H1 (cell line): ENCODE measurements around the gene DCBLD2. TPM values are rescaled to one million over a fixed set of nuclear protein-coding genes. Genes with fewer than 3 reads are reported as not detected.

Experiments
- CTCF ChIA-PET: fragments of 300-600 bp; sonication (Branson Sonifier 250); formaldehyde crosslinking; loops from one replicate; lab custom pipeline; 2021; ENCODE audit not compliant: partially characterized antibody; lab: Charles Lee
- POLR2A ChIA-PET: fragments of 300-600 bp; sonication (Branson Sonifier 250); formaldehyde crosslinking; loops from one replicate; lab custom pipeline; 2021; ENCODE audit warnings: inconsistent platforms; ENCODE audit not compliant: partially characterized antibody; lab: Charles Lee
- DNase-seq, 2 experiments: peaks; one replicate each; pipeline versions ENCODE4 v3.0.0 to v3.0.0-alpha.2; 2010 to 2022; ENCODE audit warnings: low spot score in 2 of 2, low read depth in 1 of 2, mixed read lengths in 1 of 2
- FAIRE-seq: peaks from 2 replicates; lab custom pipeline; 2011; peaks lifted over from hg19 to GRCh38; lab: Jason Lieb, UNC
- H2AFZ ChIP-seq: 2 replicates; pipeline ENCODE4 v1.8.1; 2012; ENCODE audit warnings: low read length, inconsistent platforms
- H2AK5ac ChIP-seq: 2 replicates; pipeline ENCODE4 v1.6.1; 2013; ENCODE audit warnings: low read depth, low read length
- H2BK120ac ChIP-seq: replicated peaks from 2 replicates; pipeline ENCODE3; 2013; ENCODE audit warnings: low read depth, low read length, inconsistent platforms
- H2BK12ac ChIP-seq: 2 replicates; pipeline ENCODE4 v1.6.1; 2013; ENCODE audit warnings: low read depth, low read length
- H2BK15ac ChIP-seq: 2 replicates; pipeline ENCODE4 v1.6.1; 2013; ENCODE audit warnings: low read length
- H2BK20ac ChIP-seq: 2 replicates; pipeline ENCODE4 v1.6.1; 2013; ENCODE audit warnings: low read length
- H2BK5ac ChIP-seq: 2 replicates; pipeline ENCODE4 v1.6.1; 2013; ENCODE audit warnings: low read depth, low read length
- H3K14ac ChIP-seq: 2 replicates; pipeline ENCODE4 v1.6.1; 2013; ENCODE audit warnings: inconsistent platforms; ENCODE audit not compliant: insufficient read length
- H3K18ac ChIP-seq: 2 replicates; pipeline ENCODE4 v1.6.1; 2013; ENCODE audit warnings: low read length; ENCODE audit errors: extremely low read depth
- H3K23ac ChIP-seq: 2 replicates; pipeline ENCODE4 v1.6.1; 2013; ENCODE audit warnings: inconsistent platforms; ENCODE audit not compliant: insufficient read length
- H3K23me2 ChIP-seq: 2 replicates; pipeline ENCODE4 v1.6.1; 2013; ENCODE audit warnings: low read depth, low read length
- H3K27ac ChIP-seq: 2 replicates; pipeline ENCODE4 v1.6.1; 2011; ENCODE audit warnings: low read depth, low read length, inconsistent platforms
- H3K27me3 ChIP-seq, 4 experiments: replicated peaks in 1 of 4; 1 replicate in 1 of 4; 2 replicates in 3 of 4; pipeline versions ENCODE4 v1.6.1 to v1.8.1; 2011 to 2013; ENCODE audit warnings: low read length in 3 of 4, mild to moderate bottlenecking in 3 of 4, inconsistent platforms in 2 of 4, mixed read lengths in 2 of 4, moderate library complexity in 1 of 4; ENCODE audit not compliant: control insufficient read depth in 3 of 4, insufficient read depth in 3 of 4; ENCODE audit errors: extremely low read depth in 1 of 4
- H3K36me3 ChIP-seq, 4 experiments: 2 replicates each; pipeline versions ENCODE4 v1.6.1 to v1.8.1; 2011 to 2013; ENCODE audit warnings: mild to moderate bottlenecking in 4 of 4, low read length in 3 of 4, moderate library complexity in 2 of 4, control low read depth in 1 of 4, inconsistent platforms in 1 of 4; ENCODE audit not compliant: insufficient read depth in 4 of 4, control insufficient read depth in 2 of 4
- H3K4ac ChIP-seq: replicated peaks from 2 replicates; pipeline ENCODE3; 2013; ENCODE audit warnings: low read length, low read depth, mixed read lengths, inconsistent platforms; ENCODE audit not compliant: insufficient read length
- H3K4me1 ChIP-seq, 4 experiments: replicated peaks in 1 of 4; 1 replicate in 1 of 4; 2 replicates in 3 of 4; pipeline versions ENCODE4 v1.6.1 to v1.8.1; 2011 to 2013; ENCODE audit warnings: low read length in 3 of 4, inconsistent platforms in 2 of 4, mixed read lengths in 1 of 4; ENCODE audit not compliant: insufficient read depth in 4 of 4, control insufficient read depth in 3 of 4
- H3K4me2 ChIP-seq, 2 experiments: 2 replicates each; pipeline versions ENCODE4 v1.6.1 to v1.8.1; 2011 to 2013; ENCODE audit warnings: low read depth in 2 of 2, low read length in 2 of 2, control low read depth in 1 of 2, inconsistent platforms in 1 of 2, mild to moderate bottlenecking in 1 of 2; ENCODE audit not compliant: insufficient read depth in 1 of 2
- H3K4me3 ChIP-seq, 4 experiments: fragments of 200-600, 300-600 bp in 1 of 4; sonication (generic), shearing (Covaris generic), sonication (Bioruptor Twin) in 1 of 4; 2 replicates each; pipeline versions ENCODE4 v1.5.1 to v1.8.1; 2011 to 2016; ENCODE audit warnings: low read length in 4 of 4, low read depth in 3 of 4, control low read depth in 2 of 4, inconsistent platforms in 2 of 4, mild to moderate bottlenecking in 2 of 4, mixed read lengths in 1 of 4, moderate library complexity in 1 of 4; ENCODE audit not compliant: insufficient read depth in 2 of 4; ENCODE audit errors: extremely low read depth in 1 of 4
- H3K56ac ChIP-seq: replicated peaks from 2 replicates; pipeline ENCODE3; 2013; ENCODE audit warnings: low read depth, mild to moderate bottlenecking, mixed read lengths, low read length, inconsistent platforms; ENCODE audit not compliant: insufficient read length
- H3K79me1 ChIP-seq: 2 replicates; pipeline ENCODE4 v1.6.1; 2013; ENCODE audit warnings: low read depth, low read length, control low read depth
- H3K79me2 ChIP-seq, 2 experiments: 2 replicates each; pipeline versions ENCODE4 v1.6.1 to v1.8.1; 2012 to 2013; ENCODE audit warnings: low read length in 2 of 2, mild to moderate bottlenecking in 2 of 2, inconsistent platforms in 1 of 2; ENCODE audit not compliant: insufficient read depth in 2 of 2, control insufficient read depth in 1 of 2
- H3K9ac ChIP-seq, 4 experiments: replicated peaks in 1 of 4; 1 replicate in 1 of 4; 2 replicates in 3 of 4; pipeline versions ENCODE4 v1.6.1 to v1.8.1; 2011 to 2013; ENCODE audit warnings: low read depth in 3 of 4, low read length in 3 of 4, control low read depth in 2 of 4, mild to moderate bottlenecking in 2 of 4, moderate library complexity in 2 of 4, inconsistent platforms in 1 of 4; ENCODE audit errors: extremely low read depth in 1 of 4
- H3K9me3 ChIP-seq, 2 experiments: 2 replicates each; pipeline versions ENCODE4 v1.6.1 to v1.8.1; 2012 to 2013; ENCODE audit warnings: mild to moderate bottlenecking in 2 of 2, moderate library complexity in 2 of 2, control low read depth in 1 of 2, inconsistent platforms in 1 of 2, low read depth in 1 of 2, low read length in 1 of 2, mixed read lengths in 1 of 2; ENCODE audit not compliant: insufficient read depth in 2 of 2
- H4K20me1 ChIP-seq, 2 experiments: replicated peaks in 1 of 2; 2 replicates each; pipeline versions ENCODE3 to v1.8.1; 2011 to 2013; ENCODE audit warnings: inconsistent platforms in 2 of 2, low read length in 2 of 2, mild to moderate bottlenecking in 1 of 2; ENCODE audit not compliant: insufficient read depth in 2 of 2, control insufficient read depth in 1 of 2
- H4K5ac ChIP-seq: 2 replicates; pipeline ENCODE4 v1.6.1; 2013; ENCODE audit warnings: low read length, low read depth, mixed read lengths, inconsistent platforms; ENCODE audit not compliant: insufficient read length
- H4K8ac ChIP-seq: 2 replicates; pipeline ENCODE4 v1.8.0; 2013; ENCODE audit warnings: mild to moderate bottlenecking, moderate library complexity, low read length, inconsistent platforms; ENCODE audit not compliant: insufficient read depth; ENCODE audit errors: extremely low read depth
- H4K91ac ChIP-seq: replicated peaks from 2 replicates; pipeline ENCODE3; 2013; ENCODE audit warnings: low read length, mixed read lengths, inconsistent platforms; ENCODE audit not compliant: insufficient read length
- ASH2L ChIP-seq: fragments of 200-600, 300-600 bp; sonication (generic); IDR thresholded peaks from one replicate; pipeline ENCODE4 v1.7.1; 2017; ENCODE audit warnings: low read length
- BCL11A ChIP-seq, 2 experiments: IDR thresholded peaks; one replicate each; pipeline ENCODE4 v1.6.1; 2011; ENCODE audit warnings: low read depth in 2 of 2, low read length in 2 of 2, mild to moderate bottlenecking in 2 of 2
- JUN ChIP-seq: IDR thresholded peaks from 2 replicates; pipeline ENCODE4 v1.6.1; 2011; ENCODE audit warnings: low read depth, mild to moderate bottlenecking, improper control_type of control experiment, low read length
- JUND ChIP-seq: IDR thresholded peaks from 2 replicates; pipeline ENCODE4 v1.6.1; 2011; ENCODE audit warnings: mild to moderate bottlenecking, improper control_type of control experiment, low read length
- KDM1A ChIP-seq: fragments of 200-600, 300-600 bp; sonication (generic); IDR thresholded peaks from 2 replicates; pipeline ENCODE4 v1.7.1; 2016; ENCODE audit warnings: mild to moderate bottlenecking, low read length, borderline replicate concordance
- KDM4A ChIP-seq: IDR thresholded peaks from one replicate; pipeline ENCODE4 v1.7.1; 2012; ENCODE audit warnings: low read depth, mild to moderate bottlenecking, moderate library complexity, low read length, inconsistent platforms; ENCODE audit not compliant: severe bottlenecking
- NANOG ChIP-seq: IDR thresholded peaks from 2 replicates; pipeline ENCODE4 v1.6.1; 2011; ENCODE audit warnings: low read length, low read depth, mild to moderate bottlenecking, inconsistent platforms; ENCODE audit not compliant: insufficient read depth, poor library complexity, severe bottlenecking
- POLR2AphosphoS5 ChIP-seq: IDR thresholded peaks from 2 replicates; pipeline ENCODE4 v1.6.1; 2011; ENCODE audit warnings: low read depth, low read length
- POU5F1 ChIP-seq: IDR thresholded peaks from 2 replicates; pipeline ENCODE4 v1.6.1; 2011; ENCODE audit warnings: low read depth, mild to moderate bottlenecking, low read length, moderate library complexity
- RAD21 ChIP-seq, 2 experiments: IDR thresholded peaks in 1 of 2; conservative IDR thresholded peaks in 1 of 2; 2 replicates each; pipeline ENCODE4 v1.6.1; 2011; ENCODE audit warnings: low read depth in 2 of 2, low read length in 2 of 2, improper control_type of control experiment in 1 of 2, inconsistent platforms in 1 of 2, mild to moderate bottlenecking in 1 of 2, moderate library complexity in 1 of 2
- RBBP5 ChIP-seq: IDR thresholded peaks from 2 replicates; pipeline ENCODE4 v1.7.1; 2012; ENCODE audit warnings: low read depth, mild to moderate bottlenecking, inconsistent platforms, low read length, moderate library complexity, borderline replicate concordance
- RFX5 ChIP-seq: IDR thresholded peaks from 2 replicates; pipeline ENCODE4 v1.6.1; 2011; ENCODE audit warnings: low read depth, low read length, improper control_type of control experiment, borderline replicate concordance
- RNF2 ChIP-seq: fragments of 200-900, 300-1000 bp; sonication (generic); IDR thresholded peaks from 2 replicates; pipeline ENCODE4 v1.7.1; 2016; ENCODE audit warnings: borderline replicate concordance, low read depth, mild to moderate bottlenecking, antibody characterized with exemption, low read length; ENCODE audit not compliant: poor library complexity, severe bottlenecking; ENCODE audit errors: missing control alignments
- SIX5 ChIP-seq: IDR thresholded peaks from 2 replicates; pipeline ENCODE4 v1.6.1; 2011; ENCODE audit warnings: mild to moderate bottlenecking, low read depth, low read length
- WGBS, 2 experiments: shearing (Covaris generic) in 1 of 2; methylation state at CpG; one replicate each; pipeline versions ENCODE4 v1.1.6 to v1.1.7; 2013 to 2015; ENCODE audit warnings: low lambda C conversion rate in 2 of 2, mixed read lengths in 2 of 2, inconsistent platforms in 1 of 2, low coverage in 1 of 2, missing lambda C conversion rate in 1 of 2; ENCODE audit not compliant: insufficient replicate concordance in 2 of 2, insufficient coverage in 1 of 2, insufficient read length in 1 of 2; ENCODE audit errors: extremely low coverage in 1 of 2, missing lambda C conversion rate in 1 of 2; 5-methylcytosine and 5-hydroxymethylcytosine counted together
- polyA plus RNA-seq, 7 experiments: library from polyadenylated mRNA; depleted of rRNA in 3 of 7; stranded (reverse) in 5 of 7; unstranded in 2 of 7; fragments of >200 nt in 5 of 7; fragments of 200-250 nt in 2 of 7; gene quantifications; 1 replicate in 5 of 7; 2 replicates in 1 of 7; 4 replicates in 1 of 7; pipeline versions ENCODE4 v1.2.1 to v1.2.3, GENCODE V29; 2011 to 2013; ENCODE audit warnings: missing spikeins in 2 of 7, mixed read lengths in 2 of 7
- total RNA-seq: library from RNA; stranded (reverse); fragmentation: NEBNext Ultra II Directional; extraction: Animal tissue kit (Norgen Biotek cat#: 25700); gene quantifications from 2 replicates; pipeline ENCODE4 v1.2.1, GENCODE V29; 2021

DCBLD2 gene
- total and polyA plus RNA-seq, 2 of the 8 experiments (the other 6 are each of a cell fraction or from before 2014, with no cell fraction given), result 19.6 to 63.8 TPM

- Histone ChIP-seq H3K27ac (no peak overlapping the region), H3K14ac (no peak overlapping the region), H4K91ac (no peak overlapping the region), H3K4me3 (no peak overlapping the region), H3K9me3 (no peaks in the 10 kb centered on the region), H2BK120ac (no peak overlapping the region), H3K79me2 (no peaks in the 10 kb centered on the region), H3K9ac (no peak overlapping the region), H3K36me3 (no peaks in the 10 kb centered on the region), H3K27me3 (no peaks in the 10 kb centered on the region), H2BK5ac (no peak overlapping the region), H3K18ac (no peak overlapping the region), H2BK12ac (no peak overlapping the region), H4K8ac (no peak overlapping the region), H2AK5ac (no peak overlapping the region), H3K79me1 (no peaks in the 10 kb centered on the region), H4K5ac (no peak overlapping the region), H2BK20ac (no peak overlapping the region), H4K20me1 (no peaks in the 10 kb centered on the region), H2BK15ac (no peak overlapping the region), H3K56ac (no peak overlapping the region), H3K23ac (no peak overlapping the region), H3K4me2 (no peak overlapping the region), H3K23me2 (no peaks in the 10 kb centered on the region), H2AFZ (no peak overlapping the region), H3K4me1 (no peaks in the 10 kb centered on the region), H3K4ac (no peak overlapping the region)
- ChIA-PET CTCF (interaction anchor here (1.6 kb wide), 1 partner anchor 76 kb away, joined by 5 read pairs; no protein-coding TSS in a partner anchor), POLR2A (no interaction called here)
- FAIRE-seq (no peak), DNase-seq (no peak)
- 70% methylated on average over 1 of the region's 1 CpG; no CpG with 5 or more reads in 1 of the 2 experiments for WGBS, 2 experiments
- no peak for TF ChIP-seq RBBP5
- no peak for TF ChIP-seq RNF2
- TF ChIP-seq ASH2L, result no peak
- TF ChIP-seq POU5F1, result no peak
- TF ChIP-seq RFX5, result no peak
- TF ChIP-seq RAD21 (IDR thresholded peaks at IDR 0.05 in 1 of 2, conservative IDR thresholded peaks at IDR 0.05 in 1 of 2; ENCODE audit: low read depth in 2 of 2, low read length in 2 of 2), result no peak
- TF ChIP-seq KDM1A, result no peak
- TF ChIP-seq BCL11A (IDR thresholded peaks at IDR 0.05; ENCODE audit: low read depth in 2 of 2, low read length in 2 of 2), result no peak
- TF ChIP-seq JUND, result no peak
- TF ChIP-seq JUN, result no peak
- TF ChIP-seq SIX5, result no peak
- TF ChIP-seq POLR2AphosphoS5, result no peak
- no peak for TF ChIP-seq NANOG
- no peak for TF ChIP-seq KDM4A
These were observed 16.1 kb upstream of the DCBLD2 start for GRCh38 chr3:98917608-98918007.
